GM23248 (cell line): ENCODE results near the gene FNDC11.

Source experiments
- EZH2 ChIP-seq: fragments of 200-600 bp; sonication (generic); IDR thresholded peaks from 2 replicates; pipeline ENCODE4 v1.6.1; 2018; ENCODE audit warnings: antibody characterized with exemption, mild to moderate bottlenecking; ENCODE audit not compliant: insufficient read depth, poor library complexity, severe bottlenecking
- EZH2phosphoT487 ChIP-seq: fragments of 200-600 bp; sonication (generic); IDR thresholded peaks from 2 replicates; pipeline ENCODE4 v1.6.1; 2018; ENCODE audit warnings: antibody characterized with exemption, moderate library complexity, mild to moderate bottlenecking, low read depth; ENCODE audit not compliant: insufficient read depth

DNA sequence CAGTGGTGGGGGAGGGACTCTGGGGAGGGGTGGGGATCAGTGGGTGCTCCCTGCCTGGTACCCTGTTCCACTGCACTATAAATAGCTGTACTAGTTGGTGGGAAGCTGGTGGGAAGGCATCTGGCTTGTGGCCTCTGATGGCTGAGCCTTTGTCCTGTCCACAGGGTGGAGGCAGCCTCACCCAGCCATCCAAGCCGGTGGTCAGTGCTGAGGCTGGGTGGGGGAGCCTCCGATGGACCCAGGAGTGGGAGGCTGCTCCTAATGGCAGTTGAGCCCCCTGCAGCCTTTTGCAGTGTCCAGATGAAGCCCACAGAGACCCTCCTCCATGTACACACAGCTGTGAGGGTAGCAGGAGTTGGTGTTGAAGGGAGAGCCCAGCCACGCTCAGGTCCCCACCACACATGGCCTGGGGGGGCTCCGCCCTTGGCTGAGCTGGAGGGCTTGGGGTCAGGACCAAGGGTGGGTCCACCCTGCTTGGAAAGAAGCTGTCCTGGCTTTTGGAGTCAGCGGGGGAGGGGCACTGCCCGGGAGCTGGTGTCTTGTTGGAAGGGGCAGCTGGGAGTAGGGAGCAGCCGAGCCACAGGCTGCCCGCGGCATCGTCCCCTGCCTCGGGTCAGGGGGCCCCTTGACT is 30.9 kb upstream of the FNDC11 start:
- TF ChIP-seq EZH2phosphoT487, result no peak
- TF ChIP-seq EZH2, result no peak
